K562 (cell line): ENCODE measurements around the gene SRSF1. TPM values are rescaled to one million over a fixed set of nuclear protein-coding genes. Genes with fewer than 3 reads are reported as not detected.
A peak's percentile ranks its signal among the peaks of the same experiment; 100 is the strongest.

ENCODE experiments used
- BRD4 ChIP-seq: fragments of 200-600 bp; sonication (generic); IDR thresholded peaks from 2 replicates; pipeline ENCODE4 v1.6.1; 2017; ENCODE audit warnings: inconsistent platforms
- KLF13 ChIP-seq: fragments of 450-650 bp; IDR thresholded peaks from 2 replicates; pipeline ENCODE4 v1.6.1; 2016; ENCODE audit warnings: missing genetic modification characterization, low read depth, mild to moderate bottlenecking, missing compliant biosample characterization, moderate library complexity, borderline replicate concordance
- MYNN ChIP-seq, 2 experiments: sonication (generic); formaldehyde crosslinking in 1 of 2; IDR thresholded peaks; 2 replicates each; pipeline versions ENCODE4 v1.5.0 to v1.6.1; 2016 to 2020; ENCODE audit warnings: antibody characterized with exemption in 1 of 2, missing genetic modification reagents in 1 of 2
- NFXL1 ChIP-seq: fragments of 450-650 bp; formaldehyde crosslinking; IDR thresholded peaks from 2 replicates; pipeline ENCODE4 v1.4.0; 2021; ENCODE audit warnings: mild to moderate bottlenecking
- NONO ChIP-seq, 2 experiments: fragments of 200-400 bp in 1 of 2; fragments of 450-650 bp in 1 of 2; formaldehyde crosslinking in 1 of 2; IDR thresholded peaks; 2 replicates each; pipeline ENCODE4 v1.6.1; 2017; ENCODE audit warnings: low read depth in 2 of 2, mild to moderate bottlenecking in 2 of 2, moderate library complexity in 2 of 2, low read length in 1 of 2
- NR2C1 ChIP-seq, 2 experiments: fragments of 450-650 bp; IDR thresholded peaks; 2 replicates each; pipeline ENCODE4 v1.6.1; 2017; ENCODE audit warnings: mild to moderate bottlenecking in 2 of 2, antibody characterized with exemption in 1 of 2, inconsistent platforms in 1 of 2, missing compliant biosample characterization in 1 of 2, missing genetic modification characterization in 1 of 2
- POLR2AphosphoS2 ChIP-seq: IDR thresholded peaks from 2 replicates; pipeline ENCODE4 v1.6.1; 2012; ENCODE audit warnings: low read length, improper control_type of control experiment
- SOX6 ChIP-seq: fragments of 450-650 bp; IDR thresholded peaks from 2 replicates; pipeline ENCODE4 v1.6.1; 2014; ENCODE audit warnings: mild to moderate bottlenecking
- TCF3 ChIP-seq: sonication (generic); formaldehyde crosslinking; IDR thresholded peaks from 2 replicates; pipeline ENCODE4 v1.4.0; 2020; ENCODE audit warnings: mild to moderate bottlenecking, missing genetic modification reagents
- ZNF175 ChIP-seq: fragments of 200-800 bp; sonication (Bioruptor generic); IDR thresholded peaks from 2 replicates; pipeline ENCODE4 v1.6.1; 2016; ENCODE audit warnings: low read depth, mild to moderate bottlenecking, missing genetic modification characterization, missing compliant biosample characterization
- polyA plus RNA-seq, 8 experiments: library from polyadenylated mRNA; depleted of rRNA in 4 of 8; stranded (reverse) in 5 of 8; unstranded in 3 of 8; fragments of >200 nt; fragmentation: Nextera tagmentation in 2 of 8; fragmentation: Illumina TruSeq in 1 of 8; extraction: Ambion mirVana in 2 of 8; extraction: Trizol in 1 of 8; gene quantifications; 2 replicates each; pipeline versions ENCODE4 v1.2.1 to v1.2.3, GENCODE V29; 2011 to 2014; ENCODE audit warnings: inconsistent platforms in 1 of 8, missing spikeins in 1 of 8
- total RNA-seq, 7 experiments: library from RNA; depleted of rRNA in 6 of 7; stranded (reverse); fragments of >200 nt in 6 of 7; fragmentation: Illumina TruSeq in 2 of 7; extraction: Trizol in 2 of 7; gene quantifications; 2 replicates each; pipeline versions ENCODE4 v1.2.1 to v1.2.3, GENCODE V29; 2011 to 2021; ENCODE audit warnings: low replicate concordance in 1 of 7
- TF ChIP-seq, protein P1 (sequence below): fragments of 250-450 bp; sonication (Bioruptor Pico); IDR thresholded peaks from 2 replicates; pipeline ENCODE4 v1.5.0; 2020; ENCODE audit warnings: mild to moderate bottlenecking
- TF ChIP-seq, protein P2 (sequence below): fragments of 450-650 bp; IDR thresholded peaks from 2 replicates; pipeline ENCODE4 v1.6.1; 2017; ENCODE audit warnings: antibody characterized with exemption, mild to moderate bottlenecking
- TF ChIP-seq, protein P3 (sequence below), 2 experiments: fragments of 450-650 bp; IDR thresholded peaks; 2 replicates each; pipeline ENCODE4 v1.6.1; 2018; ENCODE audit warnings: mild to moderate bottlenecking in 2 of 2, low read depth in 1 of 2; ENCODE audit not compliant: partially characterized antibody in 2 of 2
- TF ChIP-seq, protein P4 (sequence below): fragments of 450-650 bp; formaldehyde crosslinking; IDR thresholded peaks from 2 replicates; pipeline ENCODE4 v1.4.0; 2022; ENCODE audit warnings: missing genetic modification characterization
- TF ChIP-seq, protein P5 (sequence below): fragments of 450-650 bp; IDR thresholded peaks from 2 replicates; pipeline ENCODE4 v1.6.1; 2017; ENCODE audit warnings: antibody characterized with exemption

The SRSF1 gene
- total and polyA plus RNA-seq, 9 of the 15 experiments (the other 6 are each of a cell fraction or from before 2014, with no cell fraction given): 77.8 to 559 (median 442) TPM

DNA sequence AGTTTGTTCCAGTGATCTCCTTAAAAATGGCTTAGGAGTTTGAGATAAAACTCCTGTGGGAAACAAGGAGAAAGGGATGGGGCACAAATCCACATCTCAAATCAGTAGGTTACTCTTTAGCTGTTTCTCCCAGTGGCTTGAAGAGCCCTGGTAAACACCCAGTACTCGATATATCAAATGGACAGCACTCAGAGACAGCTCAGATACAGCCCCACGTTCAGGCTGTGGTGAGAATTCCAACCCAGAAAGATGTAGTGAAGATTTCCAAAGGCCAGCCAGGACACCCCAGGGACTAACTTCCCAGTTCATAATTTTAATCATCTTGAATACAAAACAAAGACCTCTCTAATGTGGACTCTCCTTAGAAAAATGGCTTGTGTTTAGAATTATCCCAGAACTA is 12.6 kb downstream of the SRSF1 start (continued):
- TF ChIP-seq, protein P1, sequence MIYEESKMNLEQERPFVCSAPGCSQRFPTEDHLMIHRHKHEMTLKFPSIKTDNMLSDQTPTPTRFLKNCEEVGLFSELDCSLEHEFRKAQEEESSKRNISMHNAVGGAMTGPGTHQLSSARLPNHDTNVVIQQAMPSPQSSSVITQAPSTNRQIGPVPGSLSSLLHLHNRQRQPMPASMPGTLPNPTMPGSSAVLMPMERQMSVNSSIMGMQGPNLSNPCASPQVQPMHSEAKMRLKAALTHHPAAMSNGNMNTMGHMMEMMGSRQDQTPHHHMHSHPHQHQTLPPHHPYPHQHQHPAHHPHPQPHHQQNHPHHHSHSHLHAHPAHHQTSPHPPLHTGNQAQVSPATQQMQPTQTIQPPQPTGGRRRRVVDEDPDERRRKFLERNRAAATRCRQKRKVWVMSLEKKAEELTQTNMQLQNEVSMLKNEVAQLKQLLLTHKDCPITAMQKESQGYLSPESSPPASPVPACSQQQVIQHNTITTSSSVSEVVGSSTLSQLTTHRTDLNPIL: no peak
- TF ChIP-seq MYNN (IDR thresholded peaks at IDR 0.05): no peak
- TF ChIP-seq MYNN (CRISPR knock-in tag; IDR thresholded peaks at IDR 0.05): no peak
- TF ChIP-seq SOX6: no peak
- TF ChIP-seq POLR2AphosphoS2: peak; percentile 12; the same call in 1 of the 2 replicates
- TF ChIP-seq, protein P2, sequence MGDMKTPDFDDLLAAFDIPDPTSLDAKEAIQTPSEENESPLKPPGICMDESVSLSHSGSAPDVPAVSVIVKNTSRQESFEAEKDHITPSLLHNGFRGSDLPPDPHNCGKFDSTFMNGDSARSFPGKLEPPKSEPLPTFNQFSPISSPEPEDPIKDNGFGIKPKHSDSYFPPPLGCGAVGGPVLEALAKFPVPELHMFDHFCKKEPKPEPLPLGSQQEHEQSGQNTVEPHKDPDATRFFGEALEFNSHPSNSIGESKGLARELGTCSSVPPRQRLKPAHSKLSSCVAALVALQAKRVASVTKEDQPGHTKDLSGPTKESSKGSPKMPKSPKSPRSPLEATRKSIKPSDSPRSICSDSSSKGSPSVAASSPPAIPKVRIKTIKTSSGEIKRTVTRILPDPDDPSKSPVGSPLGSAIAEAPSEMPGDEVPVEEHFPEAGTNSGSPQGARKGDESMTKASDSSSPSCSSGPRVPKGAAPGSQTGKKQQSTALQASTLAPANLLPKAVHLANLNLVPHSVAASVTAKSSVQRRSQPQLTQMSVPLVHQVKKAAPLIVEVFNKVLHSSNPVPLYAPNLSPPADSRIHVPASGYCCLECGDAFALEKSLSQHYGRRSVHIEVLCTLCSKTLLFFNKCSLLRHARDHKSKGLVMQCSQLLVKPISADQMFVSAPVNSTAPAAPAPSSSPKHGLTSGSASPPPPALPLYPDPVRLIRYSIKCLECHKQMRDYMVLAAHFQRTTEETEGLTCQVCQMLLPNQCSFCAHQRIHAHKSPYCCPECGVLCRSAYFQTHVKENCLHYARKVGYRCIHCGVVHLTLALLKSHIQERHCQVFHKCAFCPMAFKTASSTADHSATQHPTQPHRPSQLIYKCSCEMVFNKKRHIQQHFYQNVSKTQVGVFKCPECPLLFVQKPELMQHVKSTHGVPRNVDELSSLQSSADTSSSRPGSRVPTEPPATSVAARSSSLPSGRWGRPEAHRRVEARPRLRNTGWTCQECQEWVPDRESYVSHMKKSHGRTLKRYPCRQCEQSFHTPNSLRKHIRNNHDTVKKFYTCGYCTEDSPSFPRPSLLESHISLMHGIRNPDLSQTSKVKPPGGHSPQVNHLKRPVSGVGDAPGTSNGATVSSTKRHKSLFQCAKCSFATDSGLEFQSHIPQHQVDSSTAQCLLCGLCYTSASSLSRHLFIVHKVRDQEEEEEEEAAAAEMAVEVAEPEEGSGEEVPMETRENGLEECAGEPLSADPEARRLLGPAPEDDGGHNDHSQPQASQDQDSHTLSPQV: no peak
- TF ChIP-seq TCF3: no peak
- TF ChIP-seq NR2C1 (IDR thresholded peaks at IDR 0.05): no peak
- TF ChIP-seq NR2C1 (tag; IDR thresholded peaks at IDR 0.05): no peak
- TF ChIP-seq, protein P3, sequence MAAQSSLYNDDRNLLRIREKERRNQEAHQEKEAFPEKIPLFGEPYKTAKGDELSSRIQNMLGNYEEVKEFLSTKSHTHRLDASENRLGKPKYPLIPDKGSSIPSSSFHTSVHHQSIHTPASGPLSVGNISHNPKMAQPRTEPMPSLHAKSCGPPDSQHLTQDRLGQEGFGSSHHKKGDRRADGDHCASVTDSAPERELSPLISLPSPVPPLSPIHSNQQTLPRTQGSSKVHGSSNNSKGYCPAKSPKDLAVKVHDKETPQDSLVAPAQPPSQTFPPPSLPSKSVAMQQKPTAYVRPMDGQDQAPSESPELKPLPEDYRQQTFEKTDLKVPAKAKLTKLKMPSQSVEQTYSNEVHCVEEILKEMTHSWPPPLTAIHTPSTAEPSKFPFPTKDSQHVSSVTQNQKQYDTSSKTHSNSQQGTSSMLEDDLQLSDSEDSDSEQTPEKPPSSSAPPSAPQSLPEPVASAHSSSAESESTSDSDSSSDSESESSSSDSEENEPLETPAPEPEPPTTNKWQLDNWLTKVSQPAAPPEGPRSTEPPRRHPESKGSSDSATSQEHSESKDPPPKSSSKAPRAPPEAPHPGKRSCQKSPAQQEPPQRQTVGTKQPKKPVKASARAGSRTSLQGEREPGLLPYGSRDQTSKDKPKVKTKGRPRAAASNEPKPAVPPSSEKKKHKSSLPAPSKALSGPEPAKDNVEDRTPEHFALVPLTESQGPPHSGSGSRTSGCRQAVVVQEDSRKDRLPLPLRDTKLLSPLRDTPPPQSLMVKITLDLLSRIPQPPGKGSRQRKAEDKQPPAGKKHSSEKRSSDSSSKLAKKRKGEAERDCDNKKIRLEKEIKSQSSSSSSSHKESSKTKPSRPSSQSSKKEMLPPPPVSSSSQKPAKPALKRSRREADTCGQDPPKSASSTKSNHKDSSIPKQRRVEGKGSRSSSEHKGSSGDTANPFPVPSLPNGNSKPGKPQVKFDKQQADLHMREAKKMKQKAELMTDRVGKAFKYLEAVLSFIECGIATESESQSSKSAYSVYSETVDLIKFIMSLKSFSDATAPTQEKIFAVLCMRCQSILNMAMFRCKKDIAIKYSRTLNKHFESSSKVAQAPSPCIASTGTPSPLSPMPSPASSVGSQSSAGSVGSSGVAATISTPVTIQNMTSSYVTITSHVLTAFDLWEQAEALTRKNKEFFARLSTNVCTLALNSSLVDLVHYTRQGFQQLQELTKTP (IDR thresholded peaks at IDR 0.05; ENCODE audit: low read depth in 1 of 2, partially characterized antibody in 2 of 2): no peak
- TF ChIP-seq NFXL1 (CRISPR knock-in tag): no peak
- TF ChIP-seq, protein P4, sequence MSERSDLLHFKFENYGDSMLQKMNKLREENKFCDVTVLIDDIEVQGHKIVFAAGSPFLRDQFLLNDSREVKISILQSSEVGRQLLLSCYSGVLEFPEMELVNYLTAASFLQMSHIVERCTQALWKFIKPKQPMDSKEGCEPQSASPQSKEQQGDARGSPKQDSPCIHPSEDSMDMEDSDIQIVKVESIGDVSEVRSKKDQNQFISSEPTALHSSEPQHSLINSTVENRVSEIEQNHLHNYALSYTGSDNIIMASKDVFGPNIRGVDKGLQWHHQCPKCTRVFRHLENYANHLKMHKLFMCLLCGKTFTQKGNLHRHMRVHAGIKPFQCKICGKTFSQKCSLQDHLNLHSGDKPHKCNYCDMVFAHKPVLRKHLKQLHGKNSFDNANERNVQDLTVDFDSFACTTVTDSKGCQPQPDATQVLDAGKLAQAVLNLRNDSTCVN: no peak
- 0 out of 4 replicates have a peak, but pooled peaks of 1 of the 2 experiments have one; percentile 7 for TF ChIP-seq NONO (IDR thresholded peaks at IDR 0.05; ENCODE audit: low read depth in 2 of 2, low read length in 1 of 2)
- TF ChIP-seq ZNF175 (CRISPR knock-in tag): no peak
- TF ChIP-seq, protein P5, sequence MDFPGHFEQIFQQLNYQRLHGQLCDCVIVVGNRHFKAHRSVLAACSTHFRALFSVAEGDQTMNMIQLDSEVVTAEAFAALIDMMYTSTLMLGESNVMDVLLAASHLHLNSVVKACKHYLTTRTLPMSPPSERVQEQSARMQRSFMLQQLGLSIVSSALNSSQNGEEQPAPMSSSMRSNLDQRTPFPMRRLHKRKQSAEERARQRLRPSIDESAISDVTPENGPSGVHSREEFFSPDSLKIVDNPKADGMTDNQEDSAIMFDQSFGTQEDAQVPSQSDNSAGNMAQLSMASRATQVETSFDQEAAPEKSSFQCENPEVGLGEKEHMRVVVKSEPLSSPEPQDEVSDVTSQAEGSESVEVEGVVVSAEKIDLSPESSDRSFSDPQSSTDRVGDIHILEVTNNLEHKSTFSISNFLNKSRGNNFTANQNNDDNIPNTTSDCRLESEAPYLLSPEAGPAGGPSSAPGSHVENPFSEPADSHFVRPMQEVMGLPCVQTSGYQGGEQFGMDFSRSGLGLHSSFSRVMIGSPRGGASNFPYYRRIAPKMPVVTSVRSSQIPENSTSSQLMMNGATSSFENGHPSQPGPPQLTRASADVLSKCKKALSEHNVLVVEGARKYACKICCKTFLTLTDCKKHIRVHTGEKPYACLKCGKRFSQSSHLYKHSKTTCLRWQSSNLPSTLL: no peak
- no peak for TF ChIP-seq BRD4
- TF ChIP-seq KLF13 (tag): no peak
